Renal cortex interstitium (tissue), 11 donors: Measurements from ENCODE around the gene LEKR1. TPM values are rescaled to one million over a fixed set of nuclear protein-coding genes. Genes with fewer than 3 reads are reported as not detected.

ENCODE experiments used
- DNase-seq, 11 donors: peaks; one replicate each; pipeline ENCODE4 v3.0.0-alpha.2; 2013; ENCODE audit warnings: low read depth in 9 of 11, low spot score in 4 of 11; ENCODE audit errors: extremely low read depth in 1 of 11
- polyA plus RNA-seq, 3 donors: library from polyadenylated mRNA; unstranded; fragments of 120-200 nt; gene quantifications; one replicate each; pipeline ENCODE4 v1.2.1, GENCODE V29; 2013; ENCODE audit not compliant: insufficient read length in 3 of 3

LEKR1 gene
- polyA plus RNA-seq, 3 donors, result 1.2 to 2.6 (median 2.2) TPM

- DNase-seq, result no peak
Observed at GRCh38 chr3:157027861-157028745, 201.9 kb downstream of the LEKR1 start.

- no peak for DNase-seq
Observed at GRCh38 chr3:157029365-157029790, 203.2 kb downstream of the LEKR1 start.

GRCh38 chr3:157030712-157031111, 204.6 kb downstream of the LEKR1 start:
- no peak for DNase-seq

- DNase-seq, result no peak
Observed at GRCh38 chr3:157033001-157033400, 206.8 kb downstream of the LEKR1 start.

GRCh38 chr3:157040456-157040855, 214.3 kb downstream of the LEKR1 start:
- no peak for DNase-seq

GRCh38 chr3:157042226-157042625, 216.1 kb downstream of the LEKR1 start:
- no peak for DNase-seq

GRCh38 chr3:157043771-157044170, 217.6 kb downstream of the LEKR1 start:
- no peak for DNase-seq

- no peak for DNase-seq
Observed at GRCh38 chr3:157045238-157045850, 219.2 kb downstream of the LEKR1 start.

- no peak for DNase-seq
Observed at GRCh38 chr3:157046520-157046919, 220.4 kb downstream of the LEKR1 start.

- no peak for DNase-seq
Observed at GRCh38 chr3:157051055-157051454, 224.9 kb downstream of the LEKR1 start.

- no peak for DNase-seq
Observed at GRCh38 chr3:157051591-157051990, 225.4 kb downstream of the LEKR1 start.

GRCh38 chr3:157056035-157056434, 229.9 kb downstream of the LEKR1 start:
- no peak for DNase-seq

- DNase-seq, result no peak
Observed at GRCh38 chr3:157058392-157059071, 232.4 kb downstream of the LEKR1 start.

- DNase-seq, result no peak
Observed at GRCh38 chr3:157059181-157059580, 233.0 kb downstream of the LEKR1 start.

- no peak for DNase-seq
Observed at GRCh38 chr3:157059661-157060060, 233.5 kb downstream of the LEKR1 start.

GRCh38 chr3:157061265-157061664, 235.1 kb downstream of the LEKR1 start:
- DNase-seq, result no peak

- no peak for DNase-seq
Observed at GRCh38 chr3:157063469-157063868, 237.3 kb downstream of the LEKR1 start.

GRCh38 chr3:157063926-157064325, 237.8 kb downstream of the LEKR1 start:
- peak in 4 of 11 donors; percentile 35 to 45 (median 44) for DNase-seq

- no peak for DNase-seq
Observed at GRCh38 chr3:157064402-157064801, 238.2 kb downstream of the LEKR1 start.

- DNase-seq, result no peak
Observed at GRCh38 chr3:157065201-157065600, 239.0 kb downstream of the LEKR1 start.
